Medulla oblongata (tissue), 1 donor: ENCODE data around the gene KLRK1.
A peak's percentile ranks its signal among the peaks of the same experiment; 100 is the strongest.
"Not testable (repeated sequence)": the region's sequence is repeated elsewhere in the genome, so short reads cannot be mapped to it uniquely, and the experiment has no call there.

ENCODE experiments used
- DNase-seq: peaks from one replicate; pipeline ENCODE4 v3.0.0-alpha.2; 2015; ENCODE audit errors: extremely low spot score

Gene KLRK1

GRCh38 chr12:10362828-10363657 is 26.8 kb downstream of the KLRK1 start:
- peak; percentile 42 for DNase-seq

- no peak for DNase-seq
Measured at GRCh38 chr12:10362325-10362724, 27.5 kb downstream of the KLRK1 start.

GRCh38 chr12:10361622-10362021 is 28.2 kb downstream of the KLRK1 start:
- DNase-seq = no peak

GRCh38 chr12:10361084-10361483 is 28.8 kb downstream of the KLRK1 start:
- DNase-seq = no peak

- DNase-seq = no peak
Measured at GRCh38 chr12:10358969-10359368, 30.9 kb downstream of the KLRK1 start.

- DNase-seq = no peak
Measured at GRCh38 chr12:10358131-10358530, 31.7 kb downstream of the KLRK1 start.

- no peak for DNase-seq
Measured at GRCh38 chr12:10354502-10354901, 35.3 kb downstream of the KLRK1 start.

GRCh38 chr12:10354071-10354470 is 35.8 kb downstream of the KLRK1 start:
- DNase-seq = no peak

GRCh38 chr12:10351457-10351856 is 38.4 kb downstream of the KLRK1 start:
- not testable (repeated sequence) for DNase-seq

- DNase-seq = no peak
Measured at GRCh38 chr12:10341892-10342509, 47.8 kb downstream of the KLRK1 start.

- not testable (repeated sequence) for DNase-seq
Measured at GRCh38 chr12:10340946-10341345, 48.9 kb downstream of the KLRK1 start.

GRCh38 chr12:10339053-10339840 is 50.6 kb downstream of the KLRK1 start:
- no peak for DNase-seq

- DNase-seq = not testable (repeated sequence)
Measured at GRCh38 chr12:10338470-10338869, 51.4 kb downstream of the KLRK1 start.

GRCh38 chr12:10336196-10336595 is 53.6 kb downstream of the KLRK1 start:
- not testable (repeated sequence) for DNase-seq

GRCh38 chr12:10331642-10332239 is 58.1 kb downstream of the KLRK1 start:
- DNase-seq = peak; percentile 85

GRCh38 chr12:10328691-10329090 is 61.1 kb downstream of the KLRK1 start:
- DNase-seq = not testable (repeated sequence)
